ENCODE data around the gene QRFPR.
"Not testable (repeated sequence)": the region's sequence is repeated elsewhere in the genome, so short reads cannot be mapped to it uniquely, and the experiment has no call there.

QRFPR gene

DNA sequence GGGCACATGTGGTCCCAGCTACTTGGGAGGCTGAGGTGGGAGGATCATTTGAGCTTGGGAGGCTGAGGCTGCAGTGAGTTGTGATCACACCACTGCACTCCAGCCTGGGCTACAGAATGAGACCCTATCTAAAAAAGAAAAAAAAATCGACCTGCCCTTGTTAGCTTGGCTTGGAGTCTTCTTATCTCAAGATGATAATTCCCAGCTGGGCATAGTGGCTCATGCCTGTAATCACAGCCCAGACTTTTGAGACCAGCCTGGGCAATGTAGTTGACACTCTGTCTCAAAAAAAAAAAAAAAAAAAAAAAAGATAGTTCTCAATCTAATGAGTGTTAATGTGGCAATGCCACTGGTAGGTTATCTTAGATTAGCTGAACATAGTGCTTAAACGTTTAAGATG lies 41.0 kb downstream of the QRFPR start:
- DNase-seq (ENCODE audit: low spot score) = no peak

DNA sequence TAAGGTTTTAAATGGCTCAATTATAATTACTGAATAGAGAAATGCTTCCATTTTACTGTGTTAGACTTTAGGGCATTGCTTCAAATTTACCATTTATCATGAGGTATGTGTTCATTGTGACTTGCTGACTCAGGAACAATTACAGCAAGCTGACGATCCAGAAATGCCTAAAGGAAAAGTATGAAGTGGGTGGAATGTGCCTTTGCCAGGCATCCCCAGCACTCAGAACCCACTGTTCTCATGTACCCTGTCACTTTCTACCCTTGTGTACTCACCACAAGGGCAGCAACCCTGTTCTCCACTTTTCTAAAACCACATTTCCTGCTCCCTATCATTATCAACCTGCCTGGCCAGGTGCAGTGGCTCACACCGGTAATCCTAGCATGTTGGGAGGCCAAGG lies 41.5 kb downstream of the QRFPR start:
- no peak for DNase-seq (ENCODE audit: low spot score)

DNA sequence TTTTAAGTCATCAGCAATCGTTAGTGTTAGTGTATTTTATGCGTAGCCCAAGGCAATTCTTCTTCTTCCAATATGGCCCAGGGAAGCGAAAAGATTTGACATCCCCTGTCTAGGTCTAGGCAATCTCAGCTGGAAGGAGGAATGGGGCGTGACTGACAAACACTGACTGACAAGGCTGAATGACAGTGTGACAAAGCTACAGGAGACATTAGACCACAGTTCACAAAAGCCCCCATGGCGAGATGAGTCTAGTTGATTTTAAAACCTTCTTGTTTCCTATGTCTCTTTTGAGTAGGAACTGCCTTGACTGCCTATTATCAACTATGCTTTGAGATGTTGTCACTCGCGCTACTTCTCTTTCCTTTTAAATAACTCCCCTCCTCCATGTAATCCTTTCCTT lies 42.3 kb downstream of the QRFPR start:
- no peak for DNase-seq (ENCODE audit: low spot score)

DNA sequence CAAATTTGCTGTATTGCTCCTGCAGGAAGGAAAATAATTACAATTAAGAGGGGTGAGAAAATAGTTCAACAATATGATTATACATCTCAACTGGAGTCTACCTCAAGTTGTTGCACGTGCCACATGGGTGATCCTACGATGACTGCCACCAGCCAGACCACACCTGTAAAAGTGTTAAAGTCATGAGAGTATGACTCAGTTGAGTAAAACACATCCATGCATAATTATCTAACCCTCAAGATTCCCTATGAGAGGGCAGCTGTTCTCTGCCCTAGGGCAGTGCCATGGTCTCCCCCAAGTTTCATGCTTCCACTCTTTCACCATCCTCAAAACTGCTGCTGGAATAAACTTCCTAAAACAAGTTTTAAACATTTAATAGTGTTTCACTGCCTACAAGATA lies 44.1 kb downstream of the QRFPR start:
- no peak for DNase-seq (ENCODE audit: low spot score)

DNA sequence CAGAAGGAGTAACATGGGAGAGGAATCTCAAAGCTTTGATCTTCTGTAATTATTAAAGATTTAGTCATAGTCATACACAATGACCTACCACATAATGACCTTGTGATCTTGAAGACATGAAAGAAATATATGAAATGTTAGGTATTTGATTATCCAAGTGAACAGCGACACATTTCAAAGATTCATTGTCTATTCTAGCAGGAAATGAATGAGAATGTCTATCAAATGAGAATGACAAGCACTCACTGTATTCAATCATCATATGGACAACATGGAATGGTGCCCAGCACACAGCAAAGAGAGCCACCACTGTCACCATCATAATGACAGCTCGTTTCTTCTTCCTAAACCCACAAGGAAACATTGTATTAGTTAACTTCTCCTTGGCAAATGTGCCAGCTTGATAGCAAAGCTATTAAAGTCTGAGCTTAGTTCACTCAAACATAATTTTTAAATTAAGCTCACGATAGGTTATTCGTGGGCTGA lies 50.6 kb downstream of the QRFPR start:
- DNase-seq (ENCODE audit: low spot score) = no peak

DNA sequence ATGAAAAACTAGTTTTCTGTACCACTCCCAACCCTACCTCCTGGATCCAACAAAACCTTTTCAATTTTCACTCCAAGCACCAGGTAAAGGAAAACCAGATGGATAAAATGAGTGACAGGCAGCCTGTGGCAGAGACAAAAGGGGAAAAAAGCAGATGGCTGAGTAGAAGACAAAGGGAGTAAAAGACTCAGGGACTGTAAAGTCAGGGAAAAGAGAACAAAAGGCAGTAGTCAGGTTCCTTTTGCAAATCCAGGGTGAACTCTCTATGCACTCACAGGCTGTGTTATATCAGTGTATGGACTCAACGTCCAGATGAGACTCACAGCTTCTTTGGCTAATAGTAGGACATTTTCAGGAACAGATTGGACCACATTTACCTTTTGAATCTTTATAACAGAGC lies 54.2 kb downstream of the QRFPR start:
- DNase-seq (ENCODE audit: low spot score) = no peak

DNA sequence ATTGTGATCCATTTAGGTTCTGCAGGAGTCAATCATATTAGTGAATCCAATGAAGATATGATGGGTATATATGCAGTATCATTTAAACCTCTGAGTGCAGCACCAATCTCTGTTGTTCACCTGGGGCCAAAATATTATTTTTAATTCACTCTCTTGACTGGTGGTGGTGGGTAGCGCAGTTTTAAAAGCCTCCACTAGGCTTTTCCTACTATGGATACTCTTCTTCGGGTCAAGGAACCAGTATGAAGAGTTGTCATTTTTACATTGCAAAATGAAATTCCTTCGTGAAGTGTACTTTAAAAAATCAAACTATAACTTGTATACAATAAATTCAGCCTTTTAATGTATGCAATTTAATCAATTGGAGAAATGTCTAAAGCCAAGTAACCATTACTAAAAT lies 56.5 kb downstream of the QRFPR start:
- DNase-seq (ENCODE audit: low spot score) = no peak

DNA sequence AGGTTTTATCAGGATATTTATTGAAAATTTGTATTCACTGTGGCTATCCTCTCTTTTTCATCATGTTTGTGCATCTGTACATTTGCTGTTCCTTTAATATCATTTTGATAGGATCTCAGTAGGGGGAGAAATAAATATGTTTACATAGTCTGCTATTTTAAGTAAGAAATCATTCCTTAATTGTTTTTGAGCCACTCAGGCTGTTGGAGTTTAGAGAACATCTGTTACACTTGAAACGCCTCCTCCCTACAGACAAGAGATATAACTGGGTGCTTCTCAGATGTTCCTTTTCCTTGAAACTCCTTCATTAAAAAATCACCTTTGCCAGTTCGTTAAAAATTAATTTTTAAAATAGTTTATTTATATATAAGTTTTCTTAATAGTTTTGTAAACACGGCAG lies 59.4 kb downstream of the QRFPR start:
- DNase-seq (ENCODE audit: low spot score) = no peak

DNA sequence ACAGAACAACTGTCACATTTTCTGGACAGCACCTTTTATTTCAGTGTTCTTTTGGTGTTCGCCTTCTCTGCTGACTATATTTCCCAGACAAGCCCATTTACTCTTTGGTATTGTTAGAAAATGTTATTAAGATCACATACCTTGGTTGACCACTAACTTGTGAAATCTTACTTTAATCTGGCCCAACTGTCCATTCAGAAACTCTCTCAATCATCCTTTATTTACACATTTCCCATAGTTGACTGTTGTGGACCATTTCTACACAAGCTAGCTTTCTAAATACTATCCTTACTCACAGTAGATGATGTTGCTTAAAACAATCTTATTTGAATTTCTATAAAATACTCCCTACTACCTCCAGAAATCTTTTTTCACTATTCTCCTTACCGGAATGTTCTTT lies 64.7 kb downstream of the QRFPR start:
- DNase-seq (ENCODE audit: low spot score) = no peak

DNA sequence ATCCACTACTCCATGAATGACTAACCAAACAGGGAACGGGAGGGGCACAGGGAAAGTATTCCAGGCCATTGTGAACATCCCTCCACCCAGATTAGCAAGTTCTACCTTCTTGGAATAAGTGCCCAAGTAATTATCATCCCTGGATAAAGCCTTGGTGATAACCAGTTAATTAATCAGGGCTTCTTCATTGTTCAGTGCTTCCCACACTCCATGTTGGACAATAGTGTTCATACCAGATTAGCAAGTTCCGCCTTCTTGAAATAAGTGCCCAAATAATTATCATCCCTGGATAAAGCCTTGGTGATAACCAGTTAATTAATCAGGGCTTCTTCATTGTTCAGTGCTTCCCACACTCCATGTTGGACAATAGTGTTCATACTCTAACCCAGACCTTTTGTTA lies 67.4 kb downstream of the QRFPR start:
- DNase-seq (ENCODE audit: low spot score) = not testable (repeated sequence)

DNA sequence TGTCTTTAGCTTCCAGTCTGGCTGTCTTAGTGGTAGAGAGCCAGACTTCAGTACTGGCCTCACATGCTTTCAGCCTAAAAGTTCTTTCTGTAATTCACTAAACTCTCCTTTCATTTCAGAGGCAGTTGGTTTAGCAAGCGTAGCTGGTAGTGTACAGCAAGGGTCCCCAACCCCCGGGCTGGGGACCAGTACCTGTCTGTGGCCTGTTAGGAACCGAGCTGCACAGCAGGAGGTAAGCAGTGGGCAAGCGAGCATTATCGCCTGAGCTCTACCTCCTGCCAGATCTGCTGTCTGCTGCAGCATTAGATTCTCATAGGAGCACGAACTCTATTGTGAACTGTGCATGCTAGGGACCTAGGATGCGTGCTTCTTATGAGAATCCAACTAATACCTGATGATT lies 72.0 kb downstream of the QRFPR start:
- no peak for DNase-seq (ENCODE audit: low spot score)

DNA sequence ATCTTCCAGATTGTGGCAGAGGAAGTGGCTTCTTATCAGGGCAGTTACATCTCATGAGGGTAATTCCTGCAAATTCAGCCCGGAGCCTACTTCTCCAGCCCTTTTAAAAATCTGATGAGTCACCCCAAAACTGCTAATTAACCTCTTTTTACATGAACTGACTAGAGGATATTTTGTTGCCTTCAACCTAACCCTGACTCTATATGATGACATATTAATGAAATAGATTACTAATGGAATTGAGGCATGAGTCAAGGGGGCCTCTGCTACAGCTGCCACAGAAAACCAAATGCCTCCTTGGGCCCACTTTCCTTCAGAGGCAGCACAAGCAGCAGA lies 72.5 kb downstream of the QRFPR start:
- no peak for DNase-seq (ENCODE audit: low spot score)

DNA sequence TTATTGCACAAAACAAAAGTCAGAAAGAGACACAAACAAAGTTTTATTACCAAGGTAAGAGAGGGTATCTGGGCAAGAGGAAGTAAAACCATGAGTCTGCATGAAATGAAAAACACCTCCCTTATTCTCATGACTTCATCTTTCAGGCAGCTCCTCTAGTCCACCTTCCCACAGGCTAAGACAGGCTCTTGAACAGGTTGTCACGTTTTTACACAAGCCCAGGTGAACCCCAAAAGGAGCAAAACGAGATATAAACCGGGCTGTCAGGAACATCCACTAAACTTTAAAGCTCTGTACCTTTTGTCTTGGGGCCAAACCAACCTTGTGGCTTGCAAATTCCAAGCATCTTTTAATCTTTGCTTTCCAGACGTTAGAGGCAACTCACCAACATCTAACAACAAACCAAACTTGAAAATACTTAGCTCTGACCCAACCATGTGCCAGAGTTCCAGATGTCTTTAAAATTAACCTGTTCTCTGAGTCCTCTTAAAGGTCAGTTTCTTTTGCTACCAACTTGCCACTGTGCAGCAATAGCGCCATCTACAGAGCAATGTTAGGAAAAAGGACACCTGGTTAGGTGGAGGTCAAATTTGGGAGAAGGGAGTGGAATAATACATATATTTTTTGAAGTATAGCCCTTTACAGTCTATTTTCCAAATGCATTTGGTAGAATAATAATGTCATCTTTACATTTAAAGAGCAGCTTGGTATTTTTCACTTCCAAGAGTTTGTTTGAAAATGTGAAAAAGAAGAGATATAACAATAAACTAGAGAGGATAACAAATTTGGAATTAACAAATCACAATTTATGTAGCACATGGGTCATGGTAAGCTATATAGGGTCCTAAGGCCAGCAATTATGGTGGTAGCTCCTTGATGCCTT lies 73.1 kb downstream of the QRFPR start:
- peak; percentile 48 for DNase-seq (ENCODE audit: low spot score)

DNA sequence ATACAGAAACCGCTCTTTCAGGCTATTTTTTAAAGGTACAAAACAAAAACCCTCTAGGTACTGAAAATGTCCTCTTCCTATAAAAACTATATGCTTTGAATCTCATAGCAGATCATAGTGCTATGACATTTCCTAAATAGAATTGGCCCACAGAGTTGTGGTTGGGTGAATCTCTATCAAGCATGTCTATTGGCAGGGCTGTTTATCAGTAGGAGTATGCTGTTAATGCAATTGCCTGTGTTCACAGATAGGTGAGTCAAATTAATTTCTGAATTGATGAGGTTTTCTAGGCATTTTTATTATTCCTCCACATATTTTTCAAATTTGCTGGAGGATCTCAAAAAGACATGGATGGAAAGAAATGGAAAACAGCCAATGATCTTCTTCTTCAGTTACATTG lies 73.9 kb downstream of the QRFPR start:
- DNase-seq (ENCODE audit: low spot score) = no peak

DNA sequence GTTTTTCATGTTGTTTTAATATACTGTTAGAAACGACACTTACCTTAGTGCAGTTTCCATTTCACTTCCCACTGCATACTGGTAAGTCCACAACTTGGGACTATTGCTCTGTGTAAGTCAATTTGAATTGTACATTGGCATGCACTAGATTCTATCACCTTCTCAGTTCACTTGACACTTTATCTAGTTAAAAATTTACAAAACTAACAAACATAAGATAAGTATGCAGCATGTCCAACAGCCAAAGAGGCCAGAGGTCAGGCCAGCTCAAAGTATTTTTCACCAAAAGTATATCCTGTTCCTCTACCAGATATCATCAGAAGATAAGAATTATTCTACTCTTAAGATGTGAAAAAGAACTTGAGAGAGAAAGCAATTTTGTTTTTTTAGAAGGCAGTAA lies 75.9 kb downstream of the QRFPR start:
- DNase-seq (ENCODE audit: low spot score) = no peak

DNA sequence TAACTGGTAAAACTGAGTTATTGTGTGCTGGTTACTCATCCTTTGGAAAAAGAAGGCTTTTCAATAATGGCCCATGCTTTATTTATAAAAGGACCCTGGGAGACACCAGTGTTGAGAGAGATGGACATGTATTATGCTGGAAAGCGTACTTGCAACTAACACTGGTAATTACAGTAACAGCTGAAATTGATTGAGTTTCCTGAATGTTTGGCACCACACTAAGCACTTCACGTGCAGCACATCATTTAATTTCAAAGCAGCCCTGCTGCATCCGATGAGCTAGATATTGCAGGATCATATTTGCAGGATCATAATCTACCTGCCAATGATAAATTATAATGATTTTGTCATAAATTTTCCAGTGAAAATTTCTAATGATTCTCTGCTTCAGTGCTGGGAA lies 81.5 kb downstream of the QRFPR start:
- DNase-seq (ENCODE audit: low spot score) = no peak

DNA sequence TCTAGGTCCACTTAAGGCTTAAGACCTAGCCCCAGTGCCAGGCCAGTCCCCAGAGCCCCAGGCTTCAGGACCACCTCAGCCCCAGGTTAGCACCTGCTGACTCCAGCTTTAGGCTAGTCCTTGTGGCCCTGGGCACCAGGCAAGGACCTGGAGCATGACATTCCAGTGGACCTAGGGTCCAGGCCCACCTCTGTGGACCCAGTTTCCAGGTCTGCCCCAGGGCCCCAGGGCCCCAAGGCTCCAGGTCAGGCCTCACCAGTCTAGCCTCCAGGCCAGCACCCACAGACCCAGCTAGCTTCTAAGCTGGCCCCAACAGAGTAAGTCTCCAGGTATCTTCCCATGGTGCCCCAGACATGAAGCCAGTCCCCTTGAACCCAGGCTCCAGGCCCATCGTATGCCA lies 97.5 kb downstream of the QRFPR start:
- no peak for DNase-seq (ENCODE audit: low spot score)

DNA sequence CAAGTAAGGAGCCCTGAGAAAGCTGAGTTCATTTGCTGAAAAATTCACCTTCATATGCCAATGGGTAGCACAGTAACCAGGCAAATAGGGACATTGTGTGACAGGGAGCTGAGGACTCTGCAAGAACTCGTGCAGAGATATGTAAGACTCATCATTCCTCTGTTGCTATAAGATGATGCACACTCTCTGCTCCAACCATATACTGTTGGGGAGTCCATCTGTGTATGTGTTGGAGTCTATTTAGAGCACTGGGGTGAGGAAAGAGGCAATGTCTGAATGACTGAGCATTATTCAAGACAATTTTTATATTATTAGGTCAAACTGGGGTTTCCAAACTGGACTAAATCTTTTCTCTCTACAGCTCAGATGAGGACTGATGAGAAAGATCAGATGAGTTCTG lies 100.4 kb downstream of the QRFPR start:
- no peak for DNase-seq (ENCODE audit: low spot score)

DNA sequence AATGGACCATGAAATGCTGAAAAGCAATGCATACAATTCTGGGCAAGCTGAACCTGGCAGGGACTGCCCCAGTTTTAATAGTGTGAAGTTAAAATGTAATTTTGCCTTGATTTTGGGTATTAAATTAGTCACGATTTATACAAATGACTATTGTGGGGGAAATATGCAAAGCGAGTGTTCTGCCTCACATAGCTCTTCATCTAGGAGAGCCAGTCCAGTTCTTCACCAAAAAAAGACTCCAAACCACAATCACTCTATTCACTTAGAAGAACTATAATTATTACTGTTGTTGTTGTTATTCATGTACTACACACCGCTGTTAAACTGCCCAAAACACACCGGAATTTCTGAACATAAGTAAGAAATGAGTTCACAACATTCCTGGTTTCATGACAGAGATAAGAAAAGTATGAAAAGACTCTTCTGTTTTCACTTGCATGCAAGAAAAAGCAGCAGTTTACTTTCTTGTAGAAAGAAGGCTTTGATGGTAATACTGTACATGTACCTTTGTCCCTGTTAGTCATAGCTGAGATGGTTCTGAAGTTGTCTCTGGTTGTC lies 101.9 kb downstream of the QRFPR start:
- peak; percentile 26 for DNase-seq (ENCODE audit: low spot score)
